Tibial artery (tissue), 4 donors: ENCODE measurements around the gene CHD1.

ENCODE experiments used
- DNase-seq, 2 donors: peaks; one replicate each; pipeline ENCODE4 v3.0.0-alpha.2; 2019
- H3K27ac ChIP-seq, 2 donors: fragments of 200-600 bp; sonication (generic) in 1 of 2; 1 replicate in 1 of 2; 2 replicates in 1 of 2; pipeline ENCODE4 v1.5.1; 2018 to 2019; ENCODE audit warnings: mild to moderate bottlenecking in 1 of 2
- H3K27me3 ChIP-seq, 2 donors: fragments of 200-600 bp; sonication (generic) in 1 of 2; one replicate each; pipeline versions ENCODE4 v1.5.1 to v1.6.0; 2016 to 2019
- H3K36me3 ChIP-seq, 3 donors: fragments of 200-600 bp; sonication (generic) in 2 of 3; one replicate each; pipeline ENCODE4 v1.5.1; 2016 to 2019; ENCODE audit warnings: mild to moderate bottlenecking in 2 of 3
- H3K4me1 ChIP-seq, 4 donors: fragments of 200-600 bp; sonication (generic) in 2 of 4; 1 replicate in 3 of 4; 2 replicates in 1 of 4; pipeline ENCODE4 v1.5.1; 2016 to 2019
- H3K4me3 ChIP-seq, 2 donors: fragments of 200-600 bp; sonication (generic) in 1 of 2; 1 replicate in 1 of 2; 2 replicates in 1 of 2; pipeline ENCODE4 v1.5.1; 2018 to 2019; ENCODE audit warnings: mild to moderate bottlenecking in 2 of 2
- H3K9me3 ChIP-seq, 3 donors: fragments of 200-600 bp; sonication (generic) in 1 of 3; one replicate each; pipeline ENCODE4 v1.5.1; 2016 to 2019
- CTCF ChIP-seq, 2 experiments: fragments of 200-600 bp in 1 of 2; fragments of 450-650 bp in 1 of 2; IDR thresholded peaks; one replicate each; pipeline ENCODE4 v1.5.1; 2017 to 2019; ENCODE audit warnings: antibody characterized with exemption in 2 of 2, mild to moderate bottlenecking in 1 of 2, moderate library complexity in 1 of 2
- intact Hi-C: fragments of 100-400 bp; cut with DNase I; formaldehyde crosslinking; loops from one replicate; pipeline ENCODE4 v1.15.0; 2023; ENCODE audit warnings: low total_unique reads

Gene CHD1

GRCh38 chr5:98934546-98934945, 5.7 kb upstream of the CHD1 start:
- intact Hi-C loops: no loop called here
- no peak for TF ChIP-seq CTCF (IDR thresholded peaks at IDR 0.05)
- no peak overlapping the region for H3K27ac ChIP-seq
- H3K4me1 ChIP-seq: peaks cover 0 to 76% (median 27%) of the 10 kb centered on the region in 4 donors
- no peak overlapping the region for H3K4me3 ChIP-seq
- no peaks in the 10 kb centered on the region for H3K36me3 ChIP-seq
- DNase-seq: no peak
- H3K27me3 ChIP-seq: no peaks in the 10 kb centered on the region
- no peaks in the 10 kb centered on the region for H3K9me3 ChIP-seq

- Histone ChIP-seq H3K36me3 (no peaks in the 10 kb centered on the region), H3K9me3 (no peaks in the 10 kb centered on the region), H3K27me3 (no peaks in the 10 kb centered on the region), H3K4me3 (no peak overlapping the region), H3K27ac (no peak overlapping the region), H3K4me1 (peaks cover 0 to 66% (median 23%) of the 10 kb centered on the region in 4 donors)
- DNase-seq: no peak
- intact Hi-C loops: no loop called here
- no peak for TF ChIP-seq CTCF (IDR thresholded peaks at IDR 0.05)
These were observed 4.8 kb upstream of the CHD1 start for GRCh38 chr5:98933445-98934072.

- H3K9me3 ChIP-seq: no peaks in the 10 kb centered on the region
- H3K4me1 ChIP-seq: peaks cover 0 to 60% (median 22%) of the 10 kb centered on the region in 4 donors
- DNase-seq: no peak
- H3K27ac ChIP-seq: peak overlapping the region in 1 of 2 donors; percentile 100
- TF ChIP-seq CTCF (IDR thresholded peaks at IDR 0.05): no peak
- H3K4me3 ChIP-seq: peak overlapping the region in 1 of 2 donors; percentile 95
- H3K36me3 ChIP-seq: no peaks in the 10 kb centered on the region
- intact Hi-C loops: no loop called here
- no peaks in the 10 kb centered on the region for H3K27me3 ChIP-seq
These were observed 2.4 kb upstream of the CHD1 start for GRCh38 chr5:98930972-98931762.

- intact Hi-C loops: loop anchor here (10.0 kb wide), 1 partner anchor 1995 kb away; the partner anchor contains the start of gene LNPEP
- Histone ChIP-seq H3K9me3 (no peaks in the 10 kb centered on the region), H3K36me3 (peaks cover 8 to 9% (median 8%) of the 10 kb centered on the region in 3 donors), H3K27me3 (no peaks in the 10 kb centered on the region), H3K4me3 (peak overlapping the region; percentile 88 to 95), H3K27ac (peak overlapping the region; percentile 100), H3K4me1 (peaks cover 0 to 63% (median 21%) of the 10 kb centered on the region in 4 donors)
- no peak for TF ChIP-seq CTCF (IDR thresholded peaks at IDR 0.05)
- peak in 1 of 2 donors; percentile 64 for DNase-seq
These were observed 997 bp upstream of the CHD1 start for GRCh38 chr5:98929710-98930298.

- Histone ChIP-seq H3K27ac (peak overlapping the region; percentile 100), H3K4me1 (peaks cover 0 to 48% (median 18%) of the 10 kb centered on the region in 4 donors), H3K27me3 (no peaks in the 10 kb centered on the region), H3K36me3 (peaks cover 17 to 24% (median 17%) of the 10 kb centered on the region in 3 donors), H3K4me3 (peak overlapping the region; percentile 88 to 95), H3K9me3 (no peaks in the 10 kb centered on the region)
- intact Hi-C loops: loop anchor here (10.0 kb wide), 1 partner anchor 1993 kb away; the partner anchor contains the start of gene LNPEP
- TF ChIP-seq CTCF (IDR thresholded peaks at IDR 0.05): no peak
- peak; percentile 80 to 87 for DNase-seq
These were observed 576 bp downstream of the CHD1 start for GRCh38 chr5:98927989-98928872.
